Stimulated activated naive CD4-positive, alpha-beta T cell treated with Interleukin-2 at 50 U/mL for 16 hours (primary cell): Measurements from ENCODE around the gene MT4.

Source experiments
- DNase-seq: peaks from one replicate; lab custom pipeline; 2025; lab: John Stamatoyannopoulos, UW

MT4 gene

DNA sequence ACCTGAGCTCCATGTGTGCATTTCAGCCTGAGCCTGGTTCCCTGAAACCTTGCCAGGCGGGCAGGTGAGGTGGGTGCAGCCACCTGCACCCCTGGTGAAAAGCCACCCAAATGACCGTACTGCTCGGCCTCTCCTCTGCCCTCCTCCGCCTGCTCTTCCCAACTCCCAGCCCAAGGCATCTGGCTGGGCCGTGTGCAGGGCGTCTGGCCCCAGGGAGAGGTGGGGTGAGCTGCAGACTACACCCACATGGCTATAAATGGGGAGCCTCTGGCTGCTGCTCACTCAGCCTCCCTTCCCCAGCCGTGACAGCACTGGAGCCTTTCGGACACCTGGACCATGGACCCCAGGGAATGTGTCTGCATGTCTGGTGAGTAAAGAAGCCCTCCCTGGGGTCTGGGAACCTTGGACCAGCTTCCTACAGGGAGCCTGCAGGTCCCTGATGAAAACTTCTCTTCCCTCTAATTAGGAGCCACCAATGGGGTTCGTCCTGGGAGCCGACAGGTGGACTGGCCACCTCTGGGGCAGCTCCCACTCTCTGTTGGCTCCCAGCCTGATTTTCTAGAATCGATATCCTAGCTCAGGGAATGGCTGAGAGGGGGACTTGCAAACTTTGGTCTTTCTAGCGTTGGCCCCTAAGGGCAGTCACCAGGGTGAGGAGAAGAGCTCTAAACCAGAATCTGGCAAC, at the start of gene MT4:
MT4 (plus strand) TSS at position 281 of the 685 bp plus-strand sequence; CDS start at position 337, 56 bp downstream.
- no peak for DNase-seq

DNA sequence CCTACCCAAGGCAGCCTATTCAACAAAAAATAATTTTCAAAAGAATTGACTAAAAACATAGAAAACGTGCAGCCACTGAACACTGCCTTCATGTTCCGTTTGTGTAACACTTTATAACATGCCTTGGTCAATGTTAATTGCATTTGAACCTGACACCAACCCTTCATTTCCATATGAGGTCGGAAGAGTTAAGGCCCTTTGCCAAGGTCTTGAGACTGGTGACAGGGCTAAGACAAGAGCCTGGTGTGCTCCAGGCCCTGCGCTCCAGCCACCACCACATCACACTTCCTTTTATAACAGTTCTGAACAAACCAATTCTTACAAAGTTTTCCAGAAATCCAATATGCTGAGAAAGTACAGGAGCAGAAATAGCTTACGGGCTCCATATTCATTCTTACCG, 49.2 kb upstream of the MT4 start:
- DNase-seq = no peak

DNA sequence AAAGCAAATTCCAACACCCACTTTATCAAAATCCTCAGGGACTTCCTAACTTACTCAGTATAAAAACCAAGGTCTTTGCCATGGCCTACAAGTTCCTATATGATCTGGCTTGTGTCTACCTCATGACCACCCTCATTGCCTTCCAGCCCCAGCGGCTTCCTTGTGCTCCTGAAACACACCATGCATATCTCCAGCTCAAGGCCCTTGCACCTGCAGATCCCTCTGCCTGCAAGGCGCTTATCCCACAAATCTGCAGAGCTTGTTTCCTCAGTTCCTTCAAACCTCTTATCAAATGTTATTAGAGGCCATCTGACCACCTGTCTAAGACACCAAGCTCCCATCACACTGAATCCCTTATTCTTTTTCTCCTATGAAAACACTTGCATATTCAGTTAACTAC, 47.7 kb upstream of the MT4 start:
- DNase-seq = no peak

DNA sequence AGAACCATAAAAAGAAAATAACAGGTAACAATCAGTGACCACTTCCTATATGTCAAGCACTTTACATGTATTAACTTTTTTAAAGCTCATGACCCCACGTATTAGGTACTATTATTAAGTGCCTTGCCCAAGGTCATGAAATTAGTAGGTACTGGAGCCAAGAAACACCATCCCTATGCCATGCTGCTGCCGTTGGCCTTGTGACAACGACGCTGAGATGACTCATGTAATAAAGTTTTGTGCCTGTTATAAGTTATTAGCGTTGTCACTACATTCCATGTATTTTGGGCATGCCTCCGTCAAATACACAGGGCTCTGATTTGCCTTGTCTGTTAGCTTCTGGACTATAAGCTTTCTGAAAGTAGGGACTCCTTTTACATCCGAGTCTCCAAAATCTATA, 46.4 kb upstream of the MT4 start:
- DNase-seq = no peak

DNA sequence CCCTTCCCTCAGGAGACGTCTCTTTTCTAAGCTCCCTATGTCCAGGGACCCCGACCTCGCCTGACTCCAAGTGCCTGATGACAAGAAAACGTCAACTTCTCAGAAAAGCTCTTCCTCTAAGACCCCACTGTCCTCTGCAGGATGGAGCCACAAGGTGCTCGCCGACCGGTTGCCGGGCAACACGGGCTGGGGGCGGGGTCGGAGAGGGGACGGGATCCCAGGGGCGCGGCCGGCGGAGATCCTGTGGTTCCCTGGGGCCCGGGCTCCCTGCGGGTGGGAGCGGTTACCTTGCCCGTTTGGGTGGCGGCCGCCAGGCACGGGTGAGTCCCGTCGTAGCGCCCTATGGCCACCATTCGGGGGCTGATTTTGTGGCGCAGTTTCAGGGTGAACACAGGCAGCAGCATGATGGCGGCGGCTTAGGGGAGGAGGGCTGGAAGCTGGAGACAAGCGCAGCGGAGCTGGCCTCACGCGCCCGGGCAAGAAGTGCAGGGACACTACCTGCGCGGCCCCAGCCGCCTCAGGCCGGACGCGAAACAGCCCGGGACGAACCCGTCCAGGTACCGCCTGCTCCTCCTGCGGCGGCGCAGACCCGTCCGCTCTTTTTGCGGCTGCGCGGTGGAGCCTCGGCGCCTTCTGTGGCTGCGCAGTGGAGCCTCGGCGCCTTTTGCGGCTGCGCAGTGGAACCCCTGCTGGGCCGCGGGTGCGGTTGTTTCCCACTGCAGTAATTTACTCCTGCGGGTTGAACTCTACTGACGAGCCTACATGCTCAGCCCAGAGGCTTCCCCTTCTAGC, 45.2 kb upstream of the MT4 start, which contains the start of gene BBS2:
BBS2 (minus strand) TSS at position 566 of the 792 bp plus-strand sequence; CDS start at position 404, 162 bp downstream.
- peak; percentile 92 for DNase-seq

DNA sequence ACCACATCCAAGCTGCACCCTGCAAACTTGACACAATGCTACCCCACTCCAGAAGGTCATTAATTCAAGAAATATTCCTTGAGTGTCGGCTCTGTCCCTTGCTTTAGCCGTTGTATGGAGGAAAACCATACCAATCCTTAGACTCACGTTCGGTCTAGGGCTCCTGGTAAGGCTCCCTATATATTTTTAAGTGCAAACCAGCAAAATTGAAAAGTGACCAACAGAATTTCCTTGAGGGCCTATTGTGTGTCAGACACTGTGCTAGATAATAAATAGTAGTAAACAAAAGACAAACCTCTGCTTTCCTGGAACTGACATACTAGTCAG, 44.7 kb upstream of the MT4 start:
- no peak for DNase-seq

DNA sequence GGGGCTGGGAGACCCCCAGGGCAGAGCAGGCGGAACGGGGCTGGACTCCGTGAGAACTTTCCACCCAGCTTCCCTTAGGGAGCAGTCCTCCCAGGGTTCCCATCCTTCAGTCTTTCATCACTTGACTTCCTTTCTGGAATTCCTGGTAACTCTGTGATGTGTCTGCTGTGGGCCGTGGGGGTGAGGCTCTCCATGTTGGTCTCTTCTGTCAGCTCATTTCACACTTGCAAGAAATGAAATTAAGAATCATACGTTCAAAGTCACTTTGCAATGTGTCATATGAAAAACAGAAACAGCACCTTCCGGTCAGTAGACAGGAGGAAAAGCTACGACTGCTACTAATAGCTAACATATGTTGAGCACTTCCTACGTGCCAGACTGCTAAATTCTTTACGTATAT, 39.6 kb upstream of the MT4 start:
- no peak for DNase-seq

DNA sequence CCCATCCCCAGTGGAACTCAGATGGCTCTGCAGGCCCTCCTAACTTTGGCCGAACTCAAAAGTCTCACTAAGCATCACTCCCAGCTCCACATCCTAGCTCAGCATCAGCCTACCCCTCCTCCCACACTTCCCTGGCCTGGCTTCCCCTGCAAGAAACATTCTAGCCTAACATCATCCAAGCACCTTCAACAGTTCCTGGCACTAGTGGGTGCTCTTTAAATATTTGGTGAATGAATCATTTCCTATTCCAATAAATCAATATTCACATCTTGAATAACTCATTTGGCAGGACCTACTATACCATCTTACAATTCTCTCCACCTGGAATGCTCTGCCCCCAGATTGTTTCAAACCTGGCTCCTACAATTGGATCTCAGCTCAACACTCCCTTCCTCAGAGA, 34.0 kb upstream of the MT4 start:
- no peak for DNase-seq

DNA sequence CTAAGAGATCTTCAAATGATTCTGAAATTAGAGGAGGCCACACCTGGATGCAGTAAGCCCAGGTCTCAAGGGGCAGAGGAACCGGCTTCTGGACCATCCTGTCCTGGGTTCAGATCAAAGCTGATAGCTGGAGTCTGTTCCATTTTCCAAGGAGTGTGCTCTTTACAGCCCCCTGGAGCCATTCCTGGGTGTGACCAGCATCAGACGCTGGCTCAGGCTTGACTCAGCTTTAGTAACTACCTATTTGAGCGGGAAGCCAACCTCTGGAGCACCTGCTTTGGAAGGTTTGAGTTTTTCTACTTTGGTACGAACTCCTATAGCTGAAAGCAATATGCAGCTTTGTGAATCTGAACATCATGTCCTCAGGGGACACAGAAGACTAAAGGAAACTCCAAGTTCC, 32.2 kb upstream of the MT4 start:
- no peak for DNase-seq

DNA sequence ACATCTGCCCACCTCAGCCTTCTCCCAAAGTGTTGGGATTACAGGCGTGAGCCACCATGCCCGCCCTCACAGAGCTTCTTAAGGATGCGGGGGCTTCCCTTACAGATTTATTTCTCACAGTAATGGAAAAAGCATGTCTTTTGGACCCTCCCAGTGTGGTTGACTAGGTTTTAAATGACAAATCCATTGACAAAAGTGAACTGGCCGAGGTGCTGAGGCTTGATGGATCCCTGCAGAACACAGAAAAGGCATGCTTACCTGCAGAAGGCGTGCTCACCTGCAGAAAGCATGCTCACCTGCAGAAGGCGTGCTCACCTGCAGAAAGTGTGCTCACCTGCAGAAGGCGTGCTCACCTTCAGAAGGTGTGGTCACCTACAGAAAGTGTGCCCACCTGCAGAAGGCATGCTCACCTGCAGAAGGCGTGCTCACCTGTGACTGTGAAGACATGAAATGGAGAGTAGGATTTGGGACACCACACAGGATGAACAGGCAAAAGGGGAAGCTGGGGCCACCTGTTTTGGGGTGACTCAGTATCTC, 30.0 kb upstream of the MT4 start:
- no peak for DNase-seq

DNA sequence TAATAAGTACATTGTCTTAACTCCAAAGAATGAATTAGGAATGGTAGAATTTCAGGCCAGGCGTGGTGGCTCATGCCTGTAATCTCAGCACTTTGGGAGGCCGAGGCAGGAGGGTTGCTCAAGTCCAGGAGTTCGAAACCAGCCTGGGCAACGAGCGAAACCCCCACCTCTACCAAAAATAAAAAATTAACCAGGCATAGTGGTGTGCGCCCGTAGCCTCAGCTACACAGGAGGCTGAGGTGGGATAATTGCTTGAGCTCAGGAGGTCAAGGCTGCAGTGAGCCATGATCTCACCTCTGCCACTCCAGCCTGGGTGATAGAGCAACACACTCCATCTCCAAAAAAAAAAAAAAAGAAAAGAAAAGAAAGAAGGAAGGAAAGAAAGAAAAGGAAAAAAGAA, 26.5 kb upstream of the MT4 start:
- no peak for DNase-seq

DNA sequence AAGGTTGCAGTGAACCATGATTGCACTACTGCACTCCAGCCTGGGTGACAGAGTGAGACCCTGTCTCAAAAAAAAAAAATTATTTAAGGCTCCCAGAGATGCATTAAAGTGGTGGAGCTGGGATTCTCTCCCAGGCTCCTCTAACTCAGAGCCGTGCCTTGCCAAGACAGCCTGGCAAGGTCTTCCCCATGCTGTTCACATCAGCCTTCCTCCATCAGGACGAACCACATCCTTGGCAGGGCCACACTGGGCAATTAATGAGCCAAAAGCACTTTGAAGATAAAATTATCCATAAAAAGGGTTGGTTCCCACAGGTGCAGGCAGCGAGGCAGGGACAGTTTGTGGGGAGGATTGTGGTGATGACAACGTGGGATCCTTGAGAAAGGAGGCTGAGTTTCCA, 25.2 kb upstream of the MT4 start:
- DNase-seq = no peak

DNA sequence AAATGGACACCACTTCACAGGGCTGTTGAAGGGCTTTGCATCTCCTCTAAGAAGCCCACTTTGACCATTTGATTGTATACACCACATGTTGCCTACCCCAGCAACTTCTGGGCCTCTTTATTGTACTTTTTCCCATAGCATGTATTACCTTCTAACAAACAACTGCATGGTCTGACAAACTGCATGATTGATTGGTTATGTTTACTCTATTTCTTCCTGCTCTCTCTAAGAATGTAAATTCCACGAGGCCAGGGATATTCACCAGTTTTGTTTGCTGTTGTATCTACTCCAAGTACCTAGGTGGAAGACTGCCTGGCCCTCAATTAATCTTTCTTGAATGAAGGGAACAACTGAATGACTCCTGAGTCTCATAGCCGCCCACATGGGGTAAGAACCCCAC, 22.8 kb upstream of the MT4 start:
- no peak for DNase-seq

DNA sequence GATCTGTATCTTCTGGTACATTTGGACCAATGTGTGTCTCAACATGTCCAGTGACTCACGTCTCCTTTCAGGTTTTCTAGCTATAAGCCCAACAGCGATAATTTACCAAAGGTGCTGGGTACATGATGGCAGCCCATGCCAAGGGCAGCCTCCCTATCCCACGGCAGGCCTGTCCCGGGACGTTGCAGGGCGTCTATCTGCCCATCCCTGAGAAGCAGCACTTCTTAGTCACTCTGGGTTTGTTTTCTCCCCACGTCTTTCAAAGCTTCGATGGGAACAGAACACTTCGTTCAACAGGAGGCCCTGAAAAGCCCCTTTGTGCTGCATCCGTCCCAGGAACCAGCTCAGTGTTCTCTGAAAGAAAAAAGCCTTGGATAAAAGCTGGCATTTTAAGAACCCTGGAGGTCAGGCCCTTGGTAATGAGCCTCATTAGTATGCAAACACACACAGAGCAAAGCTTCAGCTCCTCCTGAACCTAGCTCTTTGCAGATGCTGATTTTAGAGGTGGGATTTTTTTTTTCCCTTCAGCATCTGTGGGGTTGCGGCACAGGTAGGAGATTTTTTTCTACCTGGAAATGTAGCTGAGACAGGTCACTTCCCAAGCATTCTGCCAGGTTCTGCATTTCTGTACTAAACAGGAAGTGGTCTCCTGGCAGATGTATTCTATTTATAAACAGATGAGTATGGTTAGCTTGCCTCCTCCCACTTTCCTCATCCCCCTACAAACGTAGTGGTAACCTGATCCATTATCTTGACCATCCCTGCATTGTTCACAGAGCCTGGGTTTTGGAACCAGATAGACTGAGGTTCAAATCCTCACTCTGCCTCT, 17.5 kb upstream of the MT4 start:
- no peak for DNase-seq

DNA sequence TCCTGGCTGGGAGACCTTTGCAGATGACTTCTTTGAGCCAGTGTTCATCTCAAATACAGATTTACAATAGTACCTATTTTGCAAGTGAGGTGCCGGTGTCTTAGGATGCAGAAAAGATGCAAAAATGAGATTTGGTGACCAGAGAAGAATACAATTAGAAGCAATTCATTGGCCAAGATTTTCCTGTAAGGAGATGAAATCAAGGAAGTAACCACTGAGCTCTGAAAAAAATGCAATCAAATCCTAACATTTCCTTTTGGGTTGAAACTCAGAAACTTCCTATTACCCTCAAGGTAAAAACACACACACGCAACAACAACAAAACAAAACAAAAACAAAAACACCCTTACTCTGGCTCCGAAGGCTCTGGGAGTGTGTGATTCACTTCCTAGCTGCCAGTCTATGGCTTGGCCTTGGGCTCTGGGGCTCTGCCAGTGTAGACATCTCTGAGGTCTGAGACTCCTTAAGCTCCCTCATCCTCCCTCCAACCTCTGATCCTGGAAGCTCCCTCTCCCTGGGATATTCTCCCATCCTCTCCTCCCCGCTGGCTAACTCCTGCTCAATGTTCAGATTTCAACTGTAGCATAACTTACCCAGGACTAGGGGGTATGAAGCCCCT, 16.8 kb upstream of the MT4 start:
- no peak for DNase-seq

DNA sequence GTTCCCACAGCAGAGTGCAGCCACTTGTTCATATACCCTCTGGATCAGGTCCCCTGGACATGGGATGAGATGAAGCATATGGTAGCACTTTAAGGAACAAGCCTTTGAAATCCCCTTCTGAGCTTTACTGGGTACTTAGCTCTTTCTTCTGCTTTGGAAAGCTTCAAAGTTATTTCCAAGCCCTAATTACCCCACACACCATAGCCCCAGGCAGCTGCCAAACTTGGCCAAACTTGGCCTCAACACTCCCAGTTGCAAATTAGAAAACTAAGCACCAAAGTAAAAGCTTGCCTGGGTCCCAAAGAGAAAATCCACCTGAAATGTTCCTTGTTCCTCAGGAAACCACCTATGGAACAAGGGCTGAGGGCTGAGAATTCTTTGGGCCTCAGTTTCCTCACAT, 15.7 kb upstream of the MT4 start:
- no peak for DNase-seq

DNA sequence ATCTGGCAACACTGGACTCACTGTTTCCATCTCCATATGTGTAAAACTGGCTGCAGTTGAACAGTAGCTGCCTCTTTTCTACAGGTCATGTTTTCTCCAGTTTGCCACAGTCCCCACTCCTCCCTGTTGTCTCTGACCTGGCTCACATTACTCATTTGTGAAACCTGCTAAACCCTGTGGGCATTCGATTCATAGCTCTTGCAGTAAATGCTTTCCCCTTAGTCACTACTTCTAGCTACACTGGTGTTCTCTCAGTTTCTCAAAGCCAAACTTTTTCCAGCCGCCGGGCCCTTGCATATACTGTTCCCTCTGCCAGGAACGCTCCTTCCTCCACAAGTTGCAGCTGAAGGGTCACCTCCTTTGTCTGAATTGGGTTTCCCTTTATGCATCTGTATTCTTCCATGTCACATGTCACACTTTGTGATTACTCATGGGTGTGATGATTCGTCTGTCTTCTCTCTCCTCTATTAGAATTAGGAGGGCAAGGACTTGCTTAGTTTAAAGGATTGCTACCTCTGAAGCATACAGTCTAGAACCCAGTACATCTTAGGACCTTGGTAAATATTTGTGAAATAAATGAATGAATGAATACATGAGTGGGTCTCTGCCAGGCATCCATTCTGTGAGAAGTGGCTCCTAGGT, 15.0 kb upstream of the MT4 start:
- no peak for DNase-seq

DNA sequence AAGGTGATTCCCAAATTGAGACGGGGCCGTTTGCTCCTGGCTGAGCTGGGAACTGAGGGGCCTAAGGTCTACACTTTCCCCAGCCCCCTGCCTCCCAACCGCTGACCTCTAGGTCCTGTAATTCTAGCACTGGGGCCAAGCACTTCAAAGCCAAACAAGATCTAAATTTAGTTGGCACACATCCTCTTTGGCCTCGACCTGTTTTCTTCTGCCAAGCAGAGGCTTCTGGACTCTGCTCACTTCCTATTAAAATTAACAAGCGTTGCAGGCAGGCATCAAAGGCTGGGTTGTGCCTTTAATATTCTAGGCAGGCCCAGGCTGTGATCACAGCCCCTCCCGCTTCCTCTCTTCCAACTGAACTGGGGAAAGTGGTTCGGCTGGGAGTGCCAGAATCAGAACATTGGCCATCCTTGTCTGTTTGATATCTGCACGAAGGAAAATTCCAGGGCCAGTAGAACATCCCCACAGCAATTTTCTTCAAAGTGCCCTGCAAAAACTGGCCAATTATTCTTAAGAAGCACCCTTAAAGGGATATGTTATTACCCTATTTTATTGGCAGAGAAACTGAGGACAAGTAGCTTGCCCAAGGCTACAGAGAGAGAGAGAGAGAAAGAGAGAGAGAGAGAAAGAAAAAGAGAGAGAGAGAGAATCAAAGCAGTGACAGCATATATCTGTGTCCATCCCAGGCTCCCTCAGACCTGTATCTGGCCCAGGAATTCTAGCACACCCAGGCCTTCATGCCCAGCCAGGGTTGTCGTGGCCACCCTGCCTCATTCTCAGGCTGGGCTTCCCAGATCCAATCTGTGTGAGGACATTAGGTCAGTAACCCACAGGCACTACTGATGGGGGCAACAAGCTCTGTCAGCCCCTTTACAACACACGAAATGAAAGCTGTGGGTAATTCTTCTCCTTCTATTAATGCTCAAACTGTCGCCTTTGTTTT, 12.8 kb upstream of the MT4 start:
- no peak for DNase-seq

DNA sequence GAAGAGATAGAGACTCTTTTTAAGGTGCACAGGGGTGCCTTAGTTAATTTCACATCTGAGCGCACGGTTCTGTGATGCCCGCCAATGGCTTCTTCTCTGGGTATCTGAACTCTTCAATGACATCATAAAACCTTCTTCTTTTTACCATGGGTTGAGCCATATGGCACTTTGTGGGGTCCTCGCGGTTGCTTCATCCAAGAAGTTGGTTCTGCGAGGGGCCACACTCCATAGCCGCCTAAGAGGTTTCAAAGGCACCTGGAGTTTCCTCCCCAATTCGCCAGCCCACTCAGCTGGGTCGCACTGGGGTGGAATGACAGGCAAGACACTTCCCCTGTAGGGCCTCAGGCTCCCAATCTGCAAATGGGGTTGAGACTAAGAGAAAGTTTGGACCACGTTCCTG, 10.4 kb upstream of the MT4 start:
- DNase-seq = no peak

DNA sequence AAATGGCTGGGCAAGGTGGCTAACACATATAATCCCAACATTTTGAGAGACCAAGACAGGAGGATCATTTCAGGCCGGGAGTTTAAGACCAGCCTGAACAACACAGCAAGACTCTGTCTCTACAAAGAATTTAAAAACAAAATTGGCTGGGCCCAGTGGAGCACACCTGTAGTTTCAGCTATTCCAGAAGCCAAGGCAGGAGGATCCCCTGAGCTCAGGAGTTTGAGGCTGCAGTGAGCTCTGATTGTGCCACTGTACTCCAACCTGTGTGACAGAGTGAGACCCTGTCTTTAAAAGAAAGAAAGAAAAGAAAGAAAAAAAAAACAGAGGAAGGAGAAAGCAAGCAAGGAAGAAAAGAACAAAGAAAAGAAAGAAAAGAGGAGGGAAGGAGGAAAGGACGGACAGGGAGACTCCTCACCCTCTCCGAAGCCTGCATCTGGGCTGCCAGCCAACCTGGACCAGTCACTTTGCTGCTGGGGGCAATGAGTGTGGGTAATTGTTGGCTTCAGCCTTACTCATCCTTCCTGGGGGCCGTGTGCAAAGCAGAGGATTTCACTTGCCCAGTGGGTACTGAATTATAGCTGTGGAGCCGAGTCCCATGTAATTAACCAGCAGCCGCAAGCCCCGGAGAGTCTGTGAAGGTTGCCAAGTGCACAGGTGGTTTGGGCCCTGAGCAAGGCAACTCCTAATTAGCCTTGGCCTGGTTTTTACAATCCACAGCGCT, 6.7 kb upstream of the MT4 start:
- DNase-seq = no peak
